Keratinocyte (primary cell): ENCODE results near the gene SLC25A44. TPM values are rescaled to one million over a fixed set of nuclear protein-coding genes. Genes with fewer than 3 reads are reported as not detected.

Source experiments
- DNase-seq: peaks from one replicate; pipeline ENCODE4 v3.0.0-alpha.2; 2011; ENCODE audit warnings: low read depth, missing footprints, low spot score
- FAIRE-seq: peaks from 2 replicates; lab custom pipeline; 2011; peaks lifted over from hg19 to GRCh38; lab: Jason Lieb, UNC
- H2AFZ ChIP-seq: 2 replicates; pipeline ENCODE4 v1.6.0; 2012; ENCODE audit warnings: low read length, control low read depth, inconsistent platforms; ENCODE audit not compliant: control insufficient read depth
- H3K27ac ChIP-seq: 2 replicates; pipeline ENCODE4 v1.5.1; 2011; ENCODE audit warnings: low read length; ENCODE audit not compliant: control insufficient read depth, insufficient read depth
- H3K27me3 ChIP-seq: 3 replicates; pipeline ENCODE4 v1.6.0; 2011; ENCODE audit warnings: low read length; ENCODE audit not compliant: control insufficient read depth, insufficient read depth; ENCODE audit errors: extremely low read depth
- H3K36me3 ChIP-seq, 2 experiments: 2 replicates in 1 of 2; 3 replicates in 1 of 2; pipeline ENCODE4 v1.5.1; 2011; ENCODE audit warnings: low read length in 2 of 2, mild to moderate bottlenecking in 1 of 2; ENCODE audit not compliant: control insufficient read depth in 2 of 2, insufficient read depth in 2 of 2; ENCODE audit errors: extremely low read depth in 1 of 2
- H3K4me1 ChIP-seq: 3 replicates; pipeline ENCODE4 v1.5.1; 2011; ENCODE audit warnings: low read length; ENCODE audit not compliant: control insufficient read depth, insufficient read depth; ENCODE audit errors: extremely low read depth
- H3K4me2 ChIP-seq: 3 replicates; pipeline ENCODE4 v1.6.0; 2011; ENCODE audit warnings: low read depth, low read length; ENCODE audit not compliant: control insufficient read depth, insufficient read depth; ENCODE audit errors: extremely low read depth
- H3K4me3 ChIP-seq, 3 experiments: fragments of 200-600 bp in 1 of 3; sonication (generic) in 1 of 3; 2 replicates in 2 of 3; 3 replicates in 1 of 3; pipeline ENCODE4 v1.5.1; 2011 to 2016; ENCODE audit warnings: low read length in 3 of 3, mild to moderate bottlenecking in 3 of 3, control low read depth in 2 of 3, inconsistent platforms in 1 of 3, low read depth in 1 of 3, mixed read lengths in 1 of 3, mixed run types in 1 of 3, moderate library complexity in 1 of 3; ENCODE audit not compliant: control insufficient read depth in 2 of 3, insufficient read depth in 2 of 3; ENCODE audit errors: extremely low read depth in 1 of 3
- H3K79me2 ChIP-seq: 2 replicates; pipeline ENCODE4 v1.6.0; 2012; ENCODE audit warnings: low read length; ENCODE audit not compliant: control insufficient read depth, insufficient read depth
- H3K9ac ChIP-seq: 3 replicates; pipeline ENCODE4 v1.6.0; 2011; ENCODE audit warnings: low read length; ENCODE audit not compliant: control insufficient read depth, insufficient read depth; ENCODE audit errors: extremely low read depth
- H3K9me1 ChIP-seq: 3 replicates; pipeline ENCODE4 v1.6.0; 2011; ENCODE audit warnings: low read length; ENCODE audit not compliant: control insufficient read depth, insufficient read depth; ENCODE audit errors: extremely low read depth
- H3K9me3 ChIP-seq: 2 replicates; pipeline ENCODE4 v1.5.1; 2012; ENCODE audit warnings: low read depth, low read length; ENCODE audit not compliant: control insufficient read depth
- H4K20me1 ChIP-seq: 3 replicates; pipeline ENCODE4 v1.6.0; 2011; ENCODE audit warnings: low read length; ENCODE audit not compliant: control insufficient read depth, insufficient read depth; ENCODE audit errors: extremely low read depth
- CTCF ChIP-seq, 3 experiments: IDR thresholded peaks in 1 of 3; conservative IDR thresholded peaks in 1 of 3; optimal IDR thresholded peaks in 1 of 3; 2 replicates in 2 of 3; 3 replicates in 1 of 3; pipeline versions ENCODE3 to v1.5.1; 2011; ENCODE audit warnings: low read length in 3 of 3, mild to moderate bottlenecking in 3 of 3, moderate library complexity in 2 of 3, control low read depth in 1 of 3, inconsistent platforms in 1 of 3; ENCODE audit not compliant: insufficient read depth in 2 of 3; ENCODE audit errors: extremely low read depth in 1 of 3
- EZH2 ChIP-seq: IDR thresholded peaks from one replicate; pipeline ENCODE4 v1.6.1; 2012; ENCODE audit warnings: inconsistent platforms, mild to moderate bottlenecking, low read length, moderate library complexity
- dilution Hi-C: fragments of 300-500 bp; cut with MboI; formaldehyde crosslinking; loops from one replicate; pipeline ENCODE4 v1.7.0; 2020; ENCODE audit warnings: low sequenced_read_pairs; ENCODE audit not compliant: extremely low pct_ligation_motif_present
- polyA plus RNA-seq, 5 experiments: library from polyadenylated mRNA; depleted of rRNA in 3 of 5; stranded (reverse) in 3 of 5; stranded (forward) in 1 of 5; unstranded in 1 of 5; fragments of >200 nt; gene quantifications; 1 replicate in 1 of 5; 2 replicates in 3 of 5; 3 replicates in 1 of 5; pipeline versions ENCODE4 v1.2.1 to v1.2.3, GENCODE V29; 2011 to 2012; ENCODE audit warnings: missing spikeins in 2 of 5, low read depth in 1 of 5, low replicate concordance in 1 of 5

SLC25A44 gene
- polyA plus RNA-seq, 1 donor (not counting 4 experiments of a cell fraction or from before 2014, with no cell fraction given): 24.4 TPM

- DNase-seq (no peak), FAIRE-seq (no peak)
- TF ChIP-seq CTCF (optimal IDR thresholded peaks at IDR 0.05 in 1 of 3, IDR thresholded peaks at IDR 0.05 in 1 of 3, conservative IDR thresholded peaks at IDR 0.05 in 1 of 3; ENCODE audit: extremely low read depth in 1 of 3, insufficient read depth in 2 of 3, low read length in 3 of 3) (no peak), EZH2 (no peak)
- dilution Hi-C loops: no loop called here
- no peaks in the 10 kb centered on the region for H3K9me1 ChIP-seq
- H3K36me3 ChIP-seq: peaks cover 3 to 8% of the 10 kb centered on the region in 2 experiments
- no peak overlapping the region for H3K27ac ChIP-seq
- no peaks in the 10 kb centered on the region for H3K79me2 ChIP-seq
- H4K20me1 ChIP-seq: no peaks in the 10 kb centered on the region
- no peak overlapping the region for H3K9ac ChIP-seq
- H2AFZ ChIP-seq: no peak overlapping the region
- no peaks in the 10 kb centered on the region for H3K9me3 ChIP-seq
- no peaks in the 10 kb centered on the region for H3K27me3 ChIP-seq
- no peak overlapping the region for H3K4me2 ChIP-seq
- peaks cover 5% of the 10 kb centered on the region for H3K4me1 ChIP-seq
- H3K4me3 ChIP-seq: no peak overlapping the region
These were observed 34.6 kb downstream of the SLC25A44 start for GRCh38 chr1:156228501-156228900.

GRCh38 chr1:156229809-156230472 is 36.0 kb downstream of the SLC25A44 start:
- TF ChIP-seq CTCF (optimal IDR thresholded peaks at IDR 0.05 in 1 of 3, IDR thresholded peaks at IDR 0.05 in 1 of 3, conservative IDR thresholded peaks at IDR 0.05 in 1 of 3; ENCODE audit: extremely low read depth in 1 of 3, insufficient read depth in 2 of 3, low read length in 3 of 3): no peak
- TF ChIP-seq EZH2: no peak
- Histone ChIP-seq H3K27ac (no peak overlapping the region), H3K4me2 (no peak overlapping the region), H4K20me1 (no peaks in the 10 kb centered on the region), H2AFZ (no peak overlapping the region), H3K27me3 (no peaks in the 10 kb centered on the region), H3K4me1 (peaks cover 8% of the 10 kb centered on the region), H3K36me3 (peaks cover 4 to 5% of the 10 kb centered on the region in 2 experiments), H3K9ac (no peak overlapping the region), H3K9me3 (no peaks in the 10 kb centered on the region), H3K9me1 (no peaks in the 10 kb centered on the region), H3K4me3 (no peak overlapping the region), H3K79me2 (no peaks in the 10 kb centered on the region)
- DNase-seq: no peak
- no peak for FAIRE-seq
- dilution Hi-C loops: no loop called here
